GM18909 (cell line): Measurements from ENCODE around the gene PIN4.
A peak's percentile ranks its signal among the peaks of the same experiment; 100 is the strongest.
"Not testable (repeated sequence)": the region's sequence is repeated elsewhere in the genome, so short reads cannot be mapped to it uniquely, and the experiment has no call there.

Experiments used
- ATAC-seq: cut with Tn5 transposase; IDR thresholded peaks from one replicate; pipeline ENCODE4 v1.9.1; 2021; ENCODE audit warnings: mild to moderate bottlenecking; ENCODE audit not compliant: unreplicated experiment, poor library complexity

Gene PIN4

DNA sequence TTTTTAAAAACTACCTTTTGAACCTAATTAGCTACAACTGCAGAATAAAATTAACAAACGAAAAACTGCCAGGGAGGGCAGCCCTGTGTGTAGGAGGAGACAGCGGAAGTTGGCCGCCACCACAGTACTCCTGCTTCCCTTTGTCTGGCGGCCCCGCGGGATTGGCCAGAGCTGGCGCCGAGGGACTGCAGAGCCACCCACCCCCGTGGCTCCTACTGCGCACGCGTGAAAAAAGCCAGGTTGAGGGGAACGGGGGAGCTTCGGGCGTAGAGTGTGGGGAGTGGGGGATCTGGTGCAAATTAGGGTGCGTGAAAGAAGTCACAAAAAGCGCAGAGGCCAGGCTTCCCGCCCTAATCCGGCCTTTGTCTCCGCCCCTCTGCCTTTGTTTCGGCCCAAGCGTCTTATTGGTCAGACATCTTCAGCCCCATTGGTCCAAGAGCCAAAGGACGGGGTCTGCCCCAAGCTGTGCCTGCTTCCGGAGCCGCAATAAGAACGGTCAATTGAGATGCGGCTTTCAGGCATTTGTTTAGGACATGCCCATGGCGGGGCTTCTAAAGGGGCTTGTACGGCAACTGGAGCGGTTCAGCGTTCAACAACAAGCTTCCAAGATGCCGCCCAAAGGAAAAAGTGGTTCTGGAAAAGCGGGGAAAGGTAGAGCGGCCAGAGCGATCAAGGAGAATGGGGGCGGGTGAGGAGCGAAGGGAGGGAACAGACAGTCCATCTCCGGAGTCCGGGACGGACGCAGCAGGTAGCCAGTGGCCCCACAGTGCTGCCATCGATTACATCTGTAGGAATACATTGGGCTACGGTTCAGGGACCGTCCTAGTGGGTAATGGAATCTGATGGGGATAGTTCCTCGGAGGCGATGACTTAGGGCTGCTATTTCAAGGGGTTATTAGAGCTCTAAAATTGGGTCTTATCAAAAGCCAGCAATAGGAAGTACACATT, at the start of gene PIN4:
PIN4 (plus strand) TSS at position 580 of the 948 bp plus-strand sequence; CDS start at position 609, 29 bp downstream.
- ATAC-seq: peak; percentile 96

- no peak for ATAC-seq
Observed at GRCh38 chrX:72132456-72132855, 49.1 kb upstream of the PIN4 start.

DNA sequence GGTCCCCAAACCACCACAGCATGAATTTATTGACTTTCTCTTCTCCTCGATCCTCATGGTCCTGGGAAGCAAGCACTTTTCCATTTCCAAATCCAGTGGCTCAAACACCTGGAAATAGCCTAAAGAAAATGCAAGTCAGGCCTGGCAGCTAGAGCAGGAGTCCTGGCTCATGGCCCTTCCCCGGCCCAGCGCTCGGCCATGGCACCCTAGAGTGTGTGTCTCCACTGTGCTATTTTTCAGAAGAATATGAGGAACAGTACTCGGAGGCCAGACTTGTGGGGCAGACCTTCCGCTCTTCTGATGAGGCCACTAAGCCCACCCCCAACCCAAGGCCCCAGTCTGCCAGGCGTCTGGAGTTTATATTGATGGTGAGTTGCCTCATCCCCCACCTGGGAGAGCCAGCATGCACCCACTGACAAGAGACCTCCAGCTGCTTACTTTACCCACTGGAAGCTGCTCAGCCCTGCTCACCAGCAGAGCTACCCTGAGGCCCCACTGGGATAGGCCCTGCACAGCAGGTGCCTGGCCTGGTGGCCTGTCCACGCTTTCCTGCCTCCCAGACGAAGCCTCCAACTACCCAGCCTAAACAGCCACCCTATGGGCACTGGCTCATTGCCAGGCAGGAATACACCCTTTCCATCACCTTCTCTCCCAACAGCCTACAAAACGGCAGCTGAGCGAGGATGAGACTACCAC, 47.6 kb upstream of the PIN4 start:
- ATAC-seq: no peak

GRCh38 chrX:72137846-72138495, 43.6 kb upstream of the PIN4 start:
- ATAC-seq: no peak

GRCh38 chrX:72139538-72139937, 42.0 kb upstream of the PIN4 start:
- ATAC-seq: no peak

DNA sequence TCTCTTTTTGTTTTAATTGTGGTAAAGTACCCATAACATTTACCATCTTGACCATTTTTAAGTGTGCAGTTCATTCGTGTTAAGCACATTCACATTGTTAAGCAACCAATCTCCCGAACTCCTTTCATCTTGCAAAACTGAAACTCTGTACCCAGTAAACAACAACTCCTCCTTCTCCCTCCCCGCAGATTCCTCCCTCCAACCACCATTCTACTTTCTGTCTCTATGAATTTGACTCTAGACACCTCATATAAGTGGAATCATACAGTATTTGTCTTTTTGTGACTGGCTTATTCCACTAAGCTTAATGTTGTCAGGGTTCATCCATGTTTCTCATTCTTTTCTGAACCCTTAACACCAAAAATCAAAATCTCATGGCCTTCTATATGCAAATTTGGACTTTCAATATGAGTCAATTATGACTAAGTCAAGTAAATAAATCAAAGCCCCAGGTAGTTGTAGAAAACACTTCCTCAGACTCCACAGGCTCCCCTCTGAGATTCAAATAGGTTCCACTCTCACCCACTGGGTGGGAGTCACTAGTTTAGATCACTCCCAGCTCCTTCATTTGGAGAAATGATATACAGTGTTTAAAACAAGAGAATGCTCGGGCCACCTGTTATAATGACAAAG, 40.1 kb upstream of the PIN4 start:
- peak; percentile 79 for ATAC-seq

DNA sequence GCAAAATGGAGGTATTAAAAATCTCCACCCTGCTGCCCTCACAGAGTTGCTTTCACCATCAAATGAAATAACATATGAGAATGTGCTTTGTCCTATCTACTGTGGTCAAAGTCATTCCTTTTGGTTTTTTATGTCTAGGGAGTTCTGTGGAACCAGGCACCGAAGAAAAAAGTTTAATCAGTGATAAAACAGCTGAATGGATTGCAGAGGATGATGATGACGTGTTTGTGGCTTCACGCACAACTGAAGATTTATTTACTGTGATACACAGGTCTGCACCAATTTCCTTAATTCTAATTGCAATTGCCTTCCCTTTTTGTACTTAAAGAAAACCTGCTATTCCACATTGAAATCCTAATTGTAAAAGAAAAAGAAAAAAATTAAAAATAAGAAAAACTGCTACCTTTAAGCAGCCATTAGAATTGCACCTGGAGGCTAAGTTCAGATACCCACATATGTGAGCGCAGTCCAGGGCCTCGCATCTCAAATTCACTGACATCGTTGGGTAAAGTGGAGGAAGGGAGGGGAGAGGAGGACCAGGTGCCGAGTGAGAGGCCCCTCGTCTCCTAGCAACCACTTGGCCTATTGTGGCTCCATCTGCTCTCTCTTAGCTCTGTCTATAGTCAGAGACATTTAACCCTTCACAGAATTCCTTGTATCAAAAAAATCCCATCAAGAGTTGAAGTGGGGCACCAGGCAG, 39.3 kb upstream of the PIN4 start:
- no peak for ATAC-seq

GRCh38 chrX:72142794-72143608, 38.6 kb upstream of the PIN4 start:
- ATAC-seq: no peak

GRCh38 chrX:72143609-72143907, 38.0 kb upstream of the PIN4 start:
- ATAC-seq: no peak

GRCh38 chrX:72145181-72145580, 36.4 kb upstream of the PIN4 start:
- ATAC-seq: no peak

GRCh38 chrX:72146527-72146926, 35.0 kb upstream of the PIN4 start:
- ATAC-seq: no peak

DNA sequence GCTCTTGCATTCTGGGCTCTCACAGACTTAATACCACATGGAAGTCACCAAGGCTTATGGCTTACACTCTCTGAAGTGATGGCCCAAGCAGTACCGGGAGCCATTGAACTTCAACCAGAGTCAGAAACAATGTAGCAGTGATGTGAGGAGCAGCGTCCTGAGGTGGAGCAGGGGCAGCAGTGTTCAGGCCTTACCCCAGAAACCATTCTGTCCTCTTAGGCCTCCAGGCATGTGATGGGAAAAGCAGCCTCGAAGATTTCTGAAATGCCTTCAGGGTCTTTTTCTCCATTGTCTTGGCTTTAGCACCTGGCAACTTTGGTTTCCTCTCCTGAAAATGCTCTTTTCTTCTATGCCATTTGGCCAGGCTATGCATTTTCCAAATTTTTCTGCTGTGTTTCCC, 22.8 kb upstream of the PIN4 start:
- ATAC-seq: no peak

- ATAC-seq: no peak
Observed at GRCh38 chrX:72159769-72160168, 21.8 kb upstream of the PIN4 start.

- ATAC-seq: no peak
Observed at GRCh38 chrX:72165551-72165950, 16.0 kb upstream of the PIN4 start.

GRCh38 chrX:72169008-72169728, 12.4 kb upstream of the PIN4 start:
- no peak for ATAC-seq

DNA sequence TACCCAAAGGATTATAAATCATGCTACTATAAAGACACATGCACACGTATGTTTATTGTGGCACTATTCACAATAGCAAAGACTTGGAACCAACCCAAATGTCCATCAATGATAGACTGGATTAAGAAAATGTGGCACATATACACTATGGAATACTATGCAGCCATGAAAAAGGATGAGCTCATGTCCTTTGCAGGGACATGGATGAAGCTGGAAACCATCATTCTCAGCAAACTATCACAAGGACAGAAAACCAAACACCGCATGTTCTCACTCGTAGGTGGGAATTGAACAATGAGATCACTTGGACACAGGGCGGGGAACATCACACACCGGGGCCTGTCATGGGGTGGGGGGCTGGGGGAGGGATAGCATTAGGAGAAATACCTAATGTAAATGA, 5.3 kb upstream of the PIN4 start:
- not testable (repeated sequence) for ATAC-seq

DNA sequence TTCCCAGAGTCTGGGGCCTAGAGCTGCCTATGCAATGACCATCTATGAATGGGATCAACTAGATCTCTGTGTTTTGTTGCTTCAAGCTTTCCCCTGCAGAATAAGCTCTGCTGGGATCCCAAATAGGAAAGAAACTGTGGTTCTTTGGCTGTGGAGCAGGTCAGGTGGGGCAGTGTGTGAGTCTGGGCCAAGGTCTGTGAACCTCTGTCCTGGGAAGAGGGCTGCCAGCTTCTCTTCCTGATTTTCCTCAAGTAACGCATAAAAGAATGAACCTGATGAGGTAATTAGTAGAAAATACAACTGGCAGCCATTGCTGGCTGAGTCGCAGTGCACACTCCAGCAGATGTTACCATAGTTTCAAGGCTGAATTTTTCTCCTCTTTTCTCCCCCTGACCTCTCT, 4.6 kb upstream of the PIN4 start:
- ATAC-seq: no peak

DNA sequence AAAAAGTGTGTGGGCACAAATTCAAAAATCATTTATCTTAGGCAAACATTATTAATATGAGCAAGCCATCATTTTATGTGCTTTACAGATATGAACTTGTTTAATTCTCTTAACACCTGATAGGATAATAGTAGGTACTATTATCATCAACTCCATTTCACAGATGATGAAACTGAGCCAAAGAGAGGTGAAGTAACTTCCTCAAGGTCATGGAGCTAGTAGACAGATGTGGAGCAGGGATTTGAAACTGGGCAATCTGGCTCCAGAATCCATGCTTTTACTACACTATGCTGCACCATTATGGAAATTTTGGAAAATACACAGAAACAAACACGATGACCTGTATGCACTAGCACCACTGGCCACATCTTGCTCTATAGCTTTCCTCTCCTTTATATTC, 1.0 kb upstream of the PIN4 start:
- ATAC-seq: no peak

GRCh38 chrX:72182924-72183323, 1.4 kb downstream of the PIN4 start:
- no peak for ATAC-seq
